Choroid plexus epithelial cell (primary cell): ENCODE data around the gene POR.

Experiments
- DNase-seq: peaks from one replicate; pipeline ENCODE4 v3.0.0-alpha.2; 2010; ENCODE audit warnings: low read depth
- H3K4me3 ChIP-seq: 2 replicates; pipeline ENCODE4 v1.5.1; 2011; ENCODE audit warnings: low read depth, mild to moderate bottlenecking, control low read depth, low read length, moderate library complexity
- TF ChIP-seq, protein P1 (sequence below): conservative IDR thresholded peaks from 2 replicates; pipeline ENCODE4 v1.5.1; 2011; ENCODE audit warnings: low read depth, mild to moderate bottlenecking, control low read depth, inconsistent platforms, low read length, moderate library complexity

Gene POR

DNA sequence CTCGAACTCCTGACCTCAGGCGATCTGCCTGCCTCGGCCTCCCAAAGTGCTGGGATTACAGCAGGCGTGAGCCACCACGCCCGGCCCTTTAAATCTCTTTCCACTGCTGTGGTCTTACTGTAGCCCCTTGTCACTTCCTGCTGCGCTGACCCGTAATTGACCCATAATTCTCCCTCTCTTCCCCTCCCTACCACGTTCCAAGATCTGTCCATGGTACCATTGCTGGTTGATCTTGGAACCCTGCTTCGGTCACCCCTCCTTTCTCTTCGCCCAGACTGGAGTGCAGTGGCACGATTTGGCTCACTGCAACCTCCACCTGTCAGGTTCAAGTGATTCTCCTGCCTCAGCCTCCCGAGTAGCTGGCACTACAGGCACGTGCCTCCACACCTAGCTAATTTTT lies 6.5 kb downstream of the POR start:
- no peak for DNase-seq
- TF ChIP-seq, protein P1, sequence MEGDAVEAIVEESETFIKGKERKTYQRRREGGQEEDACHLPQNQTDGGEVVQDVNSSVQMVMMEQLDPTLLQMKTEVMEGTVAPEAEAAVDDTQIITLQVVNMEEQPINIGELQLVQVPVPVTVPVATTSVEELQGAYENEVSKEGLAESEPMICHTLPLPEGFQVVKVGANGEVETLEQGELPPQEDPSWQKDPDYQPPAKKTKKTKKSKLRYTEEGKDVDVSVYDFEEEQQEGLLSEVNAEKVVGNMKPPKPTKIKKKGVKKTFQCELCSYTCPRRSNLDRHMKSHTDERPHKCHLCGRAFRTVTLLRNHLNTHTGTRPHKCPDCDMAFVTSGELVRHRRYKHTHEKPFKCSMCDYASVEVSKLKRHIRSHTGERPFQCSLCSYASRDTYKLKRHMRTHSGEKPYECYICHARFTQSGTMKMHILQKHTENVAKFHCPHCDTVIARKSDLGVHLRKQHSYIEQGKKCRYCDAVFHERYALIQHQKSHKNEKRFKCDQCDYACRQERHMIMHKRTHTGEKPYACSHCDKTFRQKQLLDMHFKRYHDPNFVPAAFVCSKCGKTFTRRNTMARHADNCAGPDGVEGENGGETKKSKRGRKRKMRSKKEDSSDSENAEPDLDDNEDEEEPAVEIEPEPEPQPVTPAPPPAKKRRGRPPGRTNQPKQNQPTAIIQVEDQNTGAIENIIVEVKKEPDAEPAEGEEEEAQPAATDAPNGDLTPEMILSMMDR: no peak
- H3K4me3 ChIP-seq: no peak overlapping the region

GRCh38 chr7:75922966-75923603 lies 8.1 kb downstream of the POR start:
- no peak overlapping the region for H3K4me3 ChIP-seq
- TF ChIP-seq, protein P1: no peak

DNA sequence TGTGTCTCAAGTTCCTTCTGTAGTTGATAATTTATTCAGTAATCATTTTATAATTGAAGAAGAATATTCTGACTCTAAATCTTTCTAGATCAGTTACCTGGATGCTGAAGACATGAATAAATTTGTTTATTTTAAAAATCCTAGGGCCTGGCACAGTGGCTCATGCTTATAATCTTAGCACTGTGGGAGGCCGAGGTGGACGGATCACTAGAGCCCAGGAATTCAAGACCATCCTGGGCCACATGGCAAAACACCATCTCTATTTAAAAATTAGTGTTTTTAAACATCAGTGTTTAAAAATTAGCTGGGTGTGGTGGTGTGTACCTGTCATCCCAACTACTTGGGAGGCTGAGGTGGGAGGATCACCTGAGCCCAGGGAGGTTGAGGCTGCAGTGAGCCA lies 9.3 kb downstream of the POR start:
- TF ChIP-seq, protein P1: no peak
- no peak overlapping the region for H3K4me3 ChIP-seq
- DNase-seq: no peak

More at GRCh38 chr7:75922966-75923603, 8.1 kb downstream of the POR start:
- DNase-seq: no peak

- TF ChIP-seq, protein P1: no peak
- H3K4me3 ChIP-seq: no peak overlapping the region
- DNase-seq: no peak
Measured at GRCh38 chr7:75924889-75925288, 9.9 kb downstream of the POR start.

DNA sequence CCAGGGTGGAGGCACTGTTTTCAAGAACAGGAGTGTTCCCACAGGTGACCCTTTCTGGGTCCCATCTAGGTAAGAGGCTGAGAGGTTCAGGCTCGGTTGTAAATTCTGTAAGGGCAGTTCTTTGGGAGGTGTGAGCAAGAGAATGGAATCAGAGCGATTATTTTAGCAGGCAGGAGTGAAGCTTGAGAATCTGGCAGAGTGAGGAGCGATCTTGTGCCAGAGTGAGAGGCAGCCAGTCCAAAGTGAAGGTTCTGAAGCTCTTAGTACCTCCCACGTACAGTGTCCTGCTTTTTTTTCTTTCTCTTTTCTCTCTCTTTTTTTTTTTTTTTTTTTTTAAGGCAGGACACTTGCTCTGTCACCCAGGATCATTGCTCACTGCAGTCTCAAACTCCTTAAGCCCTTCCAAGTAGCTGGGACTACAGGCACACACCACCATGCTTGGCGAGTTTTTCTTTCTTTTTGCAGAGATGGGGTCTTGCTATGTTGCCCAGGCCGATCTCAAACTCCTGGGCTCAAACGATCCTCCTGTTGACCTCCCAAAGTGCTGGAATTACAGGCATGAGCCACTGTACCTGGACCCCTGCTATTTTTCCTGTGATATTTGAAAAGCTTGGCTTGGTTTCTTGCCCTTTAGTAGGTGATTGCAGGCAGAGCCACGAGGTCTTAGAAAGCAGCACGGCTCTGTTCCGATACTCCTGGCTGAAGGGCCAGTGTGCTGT lies 10.9 kb downstream of the POR start:
- H3K4me3 ChIP-seq: no peak overlapping the region
- no peak for DNase-seq
- TF ChIP-seq, protein P1: no peak

- H3K4me3 ChIP-seq: no peak overlapping the region
- no peak for DNase-seq
- TF ChIP-seq, protein P1: no peak
Measured at GRCh38 chr7:75928568-75928914, 13.6 kb downstream of the POR start.

GRCh38 chr7:75931680-75932079 lies 16.7 kb downstream of the POR start:
- TF ChIP-seq, protein P1: no peak
- no peak overlapping the region for H3K4me3 ChIP-seq
- DNase-seq: no peak
